Type B pancreatic cell (in vitro differentiated cells): Measurements from ENCODE around the gene NODAL. TPM values are rescaled to one million over a fixed set of nuclear protein-coding genes. Genes with fewer than 3 reads are reported as not detected.

Experiments used
- DNase-seq: peaks from one replicate; pipeline ENCODE4 v3.0.0; 2021; ENCODE audit warnings: mixed read lengths; ENCODE audit not compliant: unreplicated experiment; ENCODE audit errors: extremely low spot score
- H3K27ac Mint-ChIP-seq: 2 replicates; pipeline ENCODE4 v1.8.0; 2021; ENCODE audit warnings: mild to moderate bottlenecking, mixed read lengths
- H3K27me3 Mint-ChIP-seq: 2 replicates; pipeline ENCODE4 v1.8.0; 2021; ENCODE audit warnings: mixed read lengths
- H3K36me3 Mint-ChIP-seq: 2 replicates; pipeline ENCODE4 v1.8.0; 2021; ENCODE audit warnings: mixed read lengths
- H3K4me1 Mint-ChIP-seq: one replicate; pipeline ENCODE4 v1.8.0; 2021; ENCODE audit warnings: mixed read lengths; ENCODE audit not compliant: unreplicated experiment
- H3K4me3 Mint-ChIP-seq: 2 replicates; pipeline ENCODE4 v1.8.0; 2021; ENCODE audit warnings: mild to moderate bottlenecking, mixed read lengths
- H3K9me3 Mint-ChIP-seq: 2 replicates; pipeline ENCODE4 v1.8.0; 2021; ENCODE audit warnings: mixed read lengths
- CTCF ChIP-seq: fragments of 200-600 bp; sonication (generic); conservative IDR thresholded peaks from 2 replicates; pipeline ENCODE4 v1.5.0; 2021; ENCODE audit warnings: antibody characterized with exemption, mild to moderate bottlenecking
- total RNA-seq: library from RNA; stranded (reverse); gene quantifications from 2 replicates; pipeline ENCODE4 v1.2.1, GENCODE V29; 2021; ENCODE audit warnings: low replicate concordance

NODAL gene
- total RNA-seq, 1 donor from 2014 or later = not detected

- Mint-ChIP-seq H3K36me3 (no peaks in the 10 kb centered on the region), H3K4me1 (peaks cover 10% of the 10 kb centered on the region), H3K9me3 (no peaks in the 10 kb centered on the region), H3K4me3 (peak overlapping the region; percentile 58), H3K27me3 (peaks cover 50% of the 10 kb centered on the region), H3K27ac (peak overlapping the region; percentile 21)
- no peak for DNase-seq
- TF ChIP-seq CTCF = peak; percentile 89
Measured at GRCh38 chr10:70461397-70462348, 20.2 kb upstream of the NODAL start.

- no peak for DNase-seq
- Mint-ChIP-seq H3K27me3 (peaks cover 63% of the 10 kb centered on the region), H3K9me3 (no peaks in the 10 kb centered on the region), H3K36me3 (no peaks in the 10 kb centered on the region), H3K4me3 (peak overlapping the region; percentile 68), H3K27ac (peak overlapping the region; percentile 43), H3K4me1 (peaks cover 10% of the 10 kb centered on the region)
- no peak for TF ChIP-seq CTCF
Measured at GRCh38 chr10:70459774-70460490, 18.5 kb upstream of the NODAL start.

- Mint-ChIP-seq H3K27me3 (peaks cover 63% of the 10 kb centered on the region), H3K4me1 (peaks cover 10% of the 10 kb centered on the region), H3K27ac (peak overlapping the region; percentile 43), H3K4me3 (peak overlapping the region; percentile 57), H3K9me3 (no peaks in the 10 kb centered on the region), H3K36me3 (no peaks in the 10 kb centered on the region)
- DNase-seq = no peak
- TF ChIP-seq CTCF = no peak
Measured at GRCh38 chr10:70459061-70459773, 17.7 kb upstream of the NODAL start.

- Mint-ChIP-seq H3K4me3 (peak overlapping the region; percentile 62), H3K27me3 (peaks cover 59% of the 10 kb centered on the region), H3K4me1 (peaks cover 10% of the 10 kb centered on the region), H3K9me3 (no peaks in the 10 kb centered on the region), H3K27ac (no peak overlapping the region), H3K36me3 (no peaks in the 10 kb centered on the region)
- no peak for TF ChIP-seq CTCF
- DNase-seq = no peak
Measured at GRCh38 chr10:70458329-70459060, 17.0 kb upstream of the NODAL start.
